ENCODE results near the gene ALDH1B1.
A peak's percentile ranks its signal among the peaks of the same experiment; 100 is the strongest.

ALDH1B1 gene

GRCh38 chr9:38355517-38356120, 36.9 kb upstream of the ALDH1B1 start:
- peak overlapping the region; percentile 6 to 81 (median 71) for H3K27ac Mint-ChIP-seq
- no peak overlapping the region for H3K4me3 Mint-ChIP-seq
- no peak for TF ChIP-seq CTCF (IDR thresholded peaks at IDR 0.05; ENCODE audit: unreplicated experiment in 3 of 3)
- no peaks in the 10 kb centered on the region for H3K36me3 Mint-ChIP-seq (ENCODE audit: low read depth)
- peaks cover 43% of the 10 kb centered on the region for H3K4me1 Mint-ChIP-seq
- peaks cover 21% of the 10 kb centered on the region for H3K27me3 Mint-ChIP-seq (ENCODE audit: low read depth)
- peaks cover 2% of the 10 kb centered on the region for H3K9me3 Mint-ChIP-seq

GRCh38 chr9:38356851-38357250, 35.7 kb upstream of the ALDH1B1 start:
- H3K36me3 Mint-ChIP-seq (ENCODE audit: low read depth) = no peaks in the 10 kb centered on the region
- H3K4me3 Mint-ChIP-seq = no peak overlapping the region
- no peak overlapping the region for H3K27ac Mint-ChIP-seq
- TF ChIP-seq CTCF (IDR thresholded peaks at IDR 0.05; ENCODE audit: unreplicated experiment in 3 of 3) = no peak
- no peaks in the 10 kb centered on the region for H3K9me3 Mint-ChIP-seq
- H3K4me1 Mint-ChIP-seq = peaks cover 56% of the 10 kb centered on the region
- peaks cover 16% of the 10 kb centered on the region for H3K27me3 Mint-ChIP-seq (ENCODE audit: low read depth)

GRCh38 chr9:38357350-38358114, 35.0 kb upstream of the ALDH1B1 start:
- peaks cover 16% of the 10 kb centered on the region for H3K27me3 Mint-ChIP-seq (ENCODE audit: low read depth)
- H3K27ac Mint-ChIP-seq = peak overlapping the region in 1 of 3 experiments; percentile 8
- H3K9me3 Mint-ChIP-seq = no peaks in the 10 kb centered on the region
- no peak for TF ChIP-seq CTCF (IDR thresholded peaks at IDR 0.05; ENCODE audit: unreplicated experiment in 3 of 3)
- no peak overlapping the region for H3K4me3 Mint-ChIP-seq
- peaks cover 56% of the 10 kb centered on the region for H3K4me1 Mint-ChIP-seq
- H3K36me3 Mint-ChIP-seq (ENCODE audit: low read depth) = no peaks in the 10 kb centered on the region

- Mint-ChIP-seq H3K4me3 (no peak overlapping the region), H3K4me1 (peaks cover 56% of the 10 kb centered on the region), H3K27ac (peak overlapping the region in 2 of 3 experiments; percentile 43 to 80), H3K9me3 (no peaks in the 10 kb centered on the region), H3K27me3 (ENCODE audit: low read depth) (peaks cover 16% of the 10 kb centered on the region), H3K36me3 (ENCODE audit: low read depth) (no peaks in the 10 kb centered on the region)
- no peak for TF ChIP-seq CTCF (IDR thresholded peaks at IDR 0.05; ENCODE audit: unreplicated experiment in 3 of 3)
Observed at GRCh38 chr9:38358390-38359296, 33.9 kb upstream of the ALDH1B1 start.

GRCh38 chr9:38359297-38359653, 33.2 kb upstream of the ALDH1B1 start:
- H3K4me1 Mint-ChIP-seq = peaks cover 56% of the 10 kb centered on the region
- H3K4me3 Mint-ChIP-seq = no peak overlapping the region

More at GRCh38 chr9:38359297-38359653, 33.2 kb upstream of the ALDH1B1 start:
- H3K36me3 Mint-ChIP-seq (ENCODE audit: low read depth) = no peaks in the 10 kb centered on the region
- no peaks in the 10 kb centered on the region for H3K9me3 Mint-ChIP-seq
- peak overlapping the region in 2 of 3 experiments; percentile 43 to 80 for H3K27ac Mint-ChIP-seq
- no peak for TF ChIP-seq CTCF (IDR thresholded peaks at IDR 0.05; ENCODE audit: unreplicated experiment in 3 of 3)
- peaks cover 16% of the 10 kb centered on the region for H3K27me3 Mint-ChIP-seq (ENCODE audit: low read depth)

Data from nephron (organoid).